ENCODE data around the gene DYNC1H1. TPM values are rescaled to one million over a fixed set of nuclear protein-coding genes. Genes with fewer than 3 reads are reported as not detected.

DYNC1H1 gene
- total and polyA plus RNA-seq, 2 experiments from 2014 or later = 141 to 405 TPM

DNA sequence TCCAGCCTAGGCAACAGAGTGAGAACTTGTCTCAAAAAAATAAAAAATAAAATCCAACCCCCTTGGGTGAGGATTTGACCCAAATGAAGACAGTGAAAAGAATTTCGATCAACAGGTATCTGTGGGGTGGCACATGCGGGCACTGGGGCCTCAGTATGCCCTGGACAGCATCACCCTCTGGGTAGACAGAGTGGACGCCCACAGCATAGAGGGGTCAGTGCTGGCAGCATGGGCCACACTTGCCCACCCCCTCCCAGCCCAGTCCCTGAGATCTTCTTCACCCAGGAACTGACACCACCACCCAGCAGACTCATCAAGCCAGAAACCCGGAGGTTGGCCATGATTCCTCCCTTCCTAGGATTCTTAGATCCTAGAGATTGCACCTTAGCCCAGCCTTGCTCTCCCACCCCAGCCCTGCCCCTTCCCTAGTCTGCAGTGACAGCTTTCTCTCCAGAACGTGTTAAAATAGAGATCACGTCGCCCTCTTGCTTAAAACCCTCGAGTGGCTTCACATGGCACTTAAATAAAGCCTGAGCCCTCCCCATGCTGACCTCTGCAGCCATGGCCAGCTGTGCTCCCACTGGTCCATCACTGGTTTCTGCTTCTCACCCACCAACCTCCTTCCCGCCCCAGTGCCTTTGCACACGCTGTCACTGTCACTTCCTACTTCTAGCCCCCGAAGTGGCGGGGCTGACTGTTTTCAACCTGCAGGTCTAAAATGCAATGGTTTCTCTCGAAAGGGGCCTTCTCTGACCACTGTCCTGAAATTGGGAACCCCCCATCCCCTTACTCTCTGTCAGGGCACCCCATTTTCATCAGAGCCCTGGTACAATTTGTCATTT is 26.2 kb upstream of the DYNC1H1 start:
- Histone ChIP-seq H3K4me3 (no peak overlapping the region), H3K9me2 (replicated peaks; ENCODE audit: insufficient read depth) (no peaks in the 10 kb centered on the region), H3K79me2 (no peaks in the 10 kb centered on the region), H3K4me2 (no peak overlapping the region), H3K27ac (no peak overlapping the region), H4K20me1 (ENCODE audit: insufficient read depth, poor library complexity, severe bottlenecking) (no peaks in the 10 kb centered on the region), H3K4me1 (ENCODE audit: insufficient read depth) (no peaks in the 10 kb centered on the region), H3K36me3 (replicated peaks; ENCODE audit: insufficient read depth, low read depth) (no peaks in the 10 kb centered on the region), H3K9me3 (ENCODE audit: low read depth) (no peaks in the 10 kb centered on the region), H3K27me3 (no peaks in the 10 kb centered on the region), H2AFZ (no peak overlapping the region)
- TF ChIP-seq, protein P1, sequence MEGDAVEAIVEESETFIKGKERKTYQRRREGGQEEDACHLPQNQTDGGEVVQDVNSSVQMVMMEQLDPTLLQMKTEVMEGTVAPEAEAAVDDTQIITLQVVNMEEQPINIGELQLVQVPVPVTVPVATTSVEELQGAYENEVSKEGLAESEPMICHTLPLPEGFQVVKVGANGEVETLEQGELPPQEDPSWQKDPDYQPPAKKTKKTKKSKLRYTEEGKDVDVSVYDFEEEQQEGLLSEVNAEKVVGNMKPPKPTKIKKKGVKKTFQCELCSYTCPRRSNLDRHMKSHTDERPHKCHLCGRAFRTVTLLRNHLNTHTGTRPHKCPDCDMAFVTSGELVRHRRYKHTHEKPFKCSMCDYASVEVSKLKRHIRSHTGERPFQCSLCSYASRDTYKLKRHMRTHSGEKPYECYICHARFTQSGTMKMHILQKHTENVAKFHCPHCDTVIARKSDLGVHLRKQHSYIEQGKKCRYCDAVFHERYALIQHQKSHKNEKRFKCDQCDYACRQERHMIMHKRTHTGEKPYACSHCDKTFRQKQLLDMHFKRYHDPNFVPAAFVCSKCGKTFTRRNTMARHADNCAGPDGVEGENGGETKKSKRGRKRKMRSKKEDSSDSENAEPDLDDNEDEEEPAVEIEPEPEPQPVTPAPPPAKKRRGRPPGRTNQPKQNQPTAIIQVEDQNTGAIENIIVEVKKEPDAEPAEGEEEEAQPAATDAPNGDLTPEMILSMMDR (IDR thresholded peaks at IDR 0.05; ENCODE audit: poor library complexity) = no peak
- TF ChIP-seq EZH2phosphoT487 (IDR thresholded peaks at IDR 0.05; ENCODE audit: low read depth, severe bottlenecking, unreplicated experiment) (no peak), EZH2 (IDR thresholded peaks at IDR 0.05; ENCODE audit: borderline replicate concordance) (no peak)
- 63% methylated on average over 12 of the region's 13 CpGs for WGBS (ENCODE audit: low lambda C conversion rate, missing lambda C conversion rate)
- DNase-seq (ENCODE audit: low spot score) = no peak

DNA sequence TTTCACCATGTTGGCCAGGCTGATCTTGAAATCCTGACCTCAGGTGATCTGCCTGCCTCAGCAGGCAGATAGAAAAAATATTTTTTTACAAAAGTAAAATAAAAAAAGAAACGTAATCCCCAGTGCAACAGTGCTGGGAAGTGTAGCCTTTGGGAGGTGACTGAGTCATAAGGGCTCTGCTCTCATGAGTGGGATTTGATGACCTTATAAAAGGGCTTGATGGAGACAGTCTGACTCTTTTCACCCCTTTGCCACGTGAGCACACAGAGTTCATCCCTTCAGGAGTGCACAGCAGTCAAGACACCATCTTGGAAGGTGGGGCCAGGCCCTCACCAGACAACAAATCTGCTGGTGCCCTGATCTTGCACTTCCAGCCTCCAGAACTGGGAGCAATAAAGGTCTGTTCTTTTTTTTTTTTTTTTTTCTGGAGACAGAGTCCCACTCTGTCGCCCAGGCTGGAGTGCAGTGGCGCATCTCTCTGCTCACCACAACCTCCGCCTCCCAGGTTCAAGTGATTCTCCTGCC is 24.7 kb upstream of the DYNC1H1 start:
- no peak overlapping the region for H3K27ac ChIP-seq
- H3K9me3 ChIP-seq (ENCODE audit: low read depth) = no peaks in the 10 kb centered on the region
- H3K27me3 ChIP-seq = no peaks in the 10 kb centered on the region
- no peak for DNase-seq (ENCODE audit: low spot score)
- H3K4me3 ChIP-seq = no peak overlapping the region
- 73% methylated on average over 5 of the region's 5 CpGs for WGBS (ENCODE audit: low lambda C conversion rate, missing lambda C conversion rate)
- H3K79me2 ChIP-seq = no peaks in the 10 kb centered on the region
- H3K9me2 ChIP-seq (replicated peaks; ENCODE audit: insufficient read depth) = no peaks in the 10 kb centered on the region
- no peaks in the 10 kb centered on the region for H3K36me3 ChIP-seq (replicated peaks; ENCODE audit: insufficient read depth, low read depth)
- H3K4me2 ChIP-seq = no peak overlapping the region
- no peak overlapping the region for H2AFZ ChIP-seq
- no peaks in the 10 kb centered on the region for H3K4me1 ChIP-seq (ENCODE audit: insufficient read depth)
- TF ChIP-seq, protein P1 (IDR thresholded peaks at IDR 0.05; ENCODE audit: poor library complexity) = no peak
- H4K20me1 ChIP-seq (ENCODE audit: insufficient read depth, poor library complexity, severe bottlenecking) = no peaks in the 10 kb centered on the region

DNA sequence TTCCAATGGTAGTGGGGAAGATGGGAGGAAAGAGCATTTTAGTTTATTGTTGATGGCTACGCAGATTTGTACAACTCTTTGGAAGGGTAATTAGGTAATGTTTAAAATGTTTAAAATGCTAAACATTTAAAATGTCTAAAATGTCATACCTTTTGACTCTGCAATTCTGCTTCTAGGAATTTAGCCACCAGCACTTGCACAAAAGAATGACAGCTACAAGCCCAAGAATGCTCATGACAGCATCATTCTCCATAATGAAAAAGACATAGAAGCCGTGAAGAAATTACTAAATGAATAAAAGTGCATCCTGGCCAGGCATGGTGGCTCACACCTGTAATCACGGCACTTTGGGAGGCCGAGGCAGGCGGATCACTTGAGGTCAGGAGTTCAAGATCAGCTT is 19.9 kb upstream of the DYNC1H1 start:
- Histone ChIP-seq H3K4me2 (no peak overlapping the region), H3K79me2 (peaks cover 9% of the 10 kb centered on the region), H3K9me3 (ENCODE audit: low read depth) (no peaks in the 10 kb centered on the region), H3K36me3 (replicated peaks; ENCODE audit: insufficient read depth, low read depth) (no peaks in the 10 kb centered on the region), H4K20me1 (ENCODE audit: insufficient read depth, poor library complexity, severe bottlenecking) (no peaks in the 10 kb centered on the region), H2AFZ (no peak overlapping the region), H3K4me1 (ENCODE audit: insufficient read depth) (peaks cover 7% of the 10 kb centered on the region), H3K27me3 (peaks cover 3% of the 10 kb centered on the region), H3K4me3 (no peak overlapping the region), H3K9me2 (replicated peaks; ENCODE audit: insufficient read depth) (no peaks in the 10 kb centered on the region), H3K27ac (no peak overlapping the region)
- TF ChIP-seq EZH2 (IDR thresholded peaks at IDR 0.05; ENCODE audit: borderline replicate concordance) (peak; percentile 4), EZH2phosphoT487 (IDR thresholded peaks at IDR 0.05; ENCODE audit: low read depth, severe bottlenecking, unreplicated experiment) (no peak)
- TF ChIP-seq, protein P1 (IDR thresholded peaks at IDR 0.05; ENCODE audit: poor library complexity) = no peak
- DNase-seq (ENCODE audit: low spot score) = no peak
- WGBS (ENCODE audit: low lambda C conversion rate, missing lambda C conversion rate) = 70% methylated on average over 5 of the region's 5 CpGs

Measured in hepatocyte (in vitro differentiated cells).